HFFc6 (cell line): ENCODE measurements around the gene COQ9. TPM values are rescaled to one million over a fixed set of nuclear protein-coding genes. Genes with fewer than 3 reads are reported as not detected.
"Not testable (repeated sequence)": the region's sequence is repeated elsewhere in the genome, so short reads cannot be mapped to it uniquely, and the experiment has no call there.

Experiments
- DNase-seq: peaks from one replicate; pipeline ENCODE4 v3.0.0-alpha.2; 2018
- H3K27ac Mint-ChIP-seq: 2 replicates; pipeline ENCODE4 v1.8.0; 2020; ENCODE audit warnings: mild to moderate bottlenecking, mixed read lengths
- H3K27me3 Mint-ChIP-seq: 2 replicates; pipeline ENCODE4 v1.8.0; 2021; ENCODE audit warnings: mild to moderate bottlenecking, moderate library complexity, mixed read lengths; ENCODE audit not compliant: insufficient read depth
- H3K36me3 Mint-ChIP-seq: 2 replicates; pipeline ENCODE4 v1.8.0; 2021; ENCODE audit warnings: low read depth, mixed read lengths
- H3K4me1 Mint-ChIP-seq: 2 replicates; pipeline ENCODE4 v1.8.0; 2020; ENCODE audit warnings: low read depth, mixed read lengths
- H3K4me3 Mint-ChIP-seq: 2 replicates; pipeline ENCODE4 v1.8.0; 2020; ENCODE audit warnings: mild to moderate bottlenecking, moderate library complexity, mixed read lengths
- H3K9me3 Mint-ChIP-seq: 2 replicates; pipeline ENCODE4 v1.8.0; 2020; ENCODE audit warnings: mild to moderate bottlenecking, mixed read lengths
- long read RNA-seq: library from polyadenylated mRNA; unstranded; transcript quantifications from one replicate; pipeline ENCODE4 v2.0.0, GENCODE V29; 2019
- total RNA-seq, 6 experiments: library from RNA; stranded (reverse); fragmentation: NEBNext Ultra II Directional; extraction: Animal tissue kit (Norgen Biotek cat#: 25700); gene quantifications; 2 replicates in 1 of 6; 3 replicates in 5 of 6; pipeline ENCODE4 v1.2.3, GENCODE V29; 2021
- TF ChIP-seq, protein P1 (sequence below): fragments of 200-600 bp; sonication (generic); IDR thresholded peaks from 2 replicates; pipeline ENCODE4 v1.5.0; 2021; ENCODE audit warnings: antibody characterized with exemption, mild to moderate bottlenecking

Gene COQ9, protein sequence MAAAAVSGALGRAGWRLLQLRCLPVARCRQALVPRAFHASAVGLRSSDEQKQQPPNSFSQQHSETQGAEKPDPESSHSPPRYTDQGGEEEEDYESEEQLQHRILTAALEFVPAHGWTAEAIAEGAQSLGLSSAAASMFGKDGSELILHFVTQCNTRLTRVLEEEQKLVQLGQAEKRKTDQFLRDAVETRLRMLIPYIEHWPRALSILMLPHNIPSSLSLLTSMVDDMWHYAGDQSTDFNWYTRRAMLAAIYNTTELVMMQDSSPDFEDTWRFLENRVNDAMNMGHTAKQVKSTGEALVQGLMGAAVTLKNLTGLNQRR
- total RNA-seq, result 10 to 100 TPM; 28.0 to 34.2 (median 30.7) TPM
- long read RNA-seq, transcript COQ9-201 (9 exons, 1,677 nt), result major isoform, 80 of 97 reads
- long read RNA-seq, partial matches to known transcripts, result 12 of 97 reads
- long read RNA-seq, other reads (novel, unspliced or antisense), result 3 of 97 reads

DNA sequence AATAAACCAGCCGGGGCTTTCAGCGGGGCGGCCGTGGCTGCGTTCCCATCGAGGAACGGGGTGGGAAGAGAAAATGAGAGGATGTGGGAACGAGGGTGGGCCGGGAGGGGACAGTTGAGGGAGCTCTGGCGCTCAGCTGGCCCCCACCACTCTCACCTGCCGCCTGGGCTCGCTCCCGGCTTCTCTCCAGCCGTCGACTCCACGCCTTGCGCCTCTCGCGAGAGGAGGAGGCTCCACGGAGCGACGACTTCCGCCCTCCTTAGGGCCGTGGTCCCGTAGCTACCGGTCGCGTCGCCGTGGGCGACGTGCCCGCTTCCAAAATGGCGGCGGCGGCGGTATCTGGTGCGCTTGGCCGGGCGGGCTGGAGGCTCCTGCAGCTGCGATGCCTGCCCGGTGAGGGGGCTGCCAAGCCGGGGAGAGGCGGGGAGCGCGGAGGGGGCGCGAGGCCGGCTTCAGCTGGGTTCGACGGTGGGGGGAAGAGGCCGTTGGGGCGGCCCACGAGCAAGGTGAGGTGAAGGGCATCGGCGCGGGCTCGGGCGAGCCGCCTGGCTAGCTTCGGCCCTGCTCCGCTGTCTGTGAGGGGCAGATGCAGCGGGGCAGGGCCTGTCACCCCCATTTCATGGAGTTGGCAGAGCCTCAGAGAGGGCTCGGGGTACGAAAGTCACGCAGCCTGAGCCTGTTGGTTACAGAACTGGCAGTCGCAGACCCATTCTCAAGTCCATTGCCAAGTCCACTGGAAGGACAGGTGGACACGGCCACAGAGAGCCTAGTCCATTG, at the start of gene COQ9, which contains the start of gene CIAPIN1:
COQ9 (plus strand) TSS at position 294 of the 777 bp plus-strand sequence; CDS start at position 321, 27 bp downstream.
CIAPIN1 (minus strand) TSS at position 200 of the 777 bp plus-strand sequence. CDS start 6,457 bp downstream, outside the sequence.
- DNase-seq, result peak; percentile 85
- Mint-ChIP-seq H3K9me3 (no peaks in the 10 kb centered on the region), H3K36me3 (0 out of 2 replicates have a peak, but pooled peaks cover 9% of the 10 kb centered on the region), H3K4me3 (peak within 1 kb of the TSS; percentile 98), H3K4me1 (peaks cover 31% of the 10 kb centered on the region), H3K27ac (peak within 1 kb of the TSS; percentile 90), H3K27me3 (no peaks in the 10 kb centered on the region; the same call in 1 of the 2 replicates)
- TF ChIP-seq, protein P1, sequence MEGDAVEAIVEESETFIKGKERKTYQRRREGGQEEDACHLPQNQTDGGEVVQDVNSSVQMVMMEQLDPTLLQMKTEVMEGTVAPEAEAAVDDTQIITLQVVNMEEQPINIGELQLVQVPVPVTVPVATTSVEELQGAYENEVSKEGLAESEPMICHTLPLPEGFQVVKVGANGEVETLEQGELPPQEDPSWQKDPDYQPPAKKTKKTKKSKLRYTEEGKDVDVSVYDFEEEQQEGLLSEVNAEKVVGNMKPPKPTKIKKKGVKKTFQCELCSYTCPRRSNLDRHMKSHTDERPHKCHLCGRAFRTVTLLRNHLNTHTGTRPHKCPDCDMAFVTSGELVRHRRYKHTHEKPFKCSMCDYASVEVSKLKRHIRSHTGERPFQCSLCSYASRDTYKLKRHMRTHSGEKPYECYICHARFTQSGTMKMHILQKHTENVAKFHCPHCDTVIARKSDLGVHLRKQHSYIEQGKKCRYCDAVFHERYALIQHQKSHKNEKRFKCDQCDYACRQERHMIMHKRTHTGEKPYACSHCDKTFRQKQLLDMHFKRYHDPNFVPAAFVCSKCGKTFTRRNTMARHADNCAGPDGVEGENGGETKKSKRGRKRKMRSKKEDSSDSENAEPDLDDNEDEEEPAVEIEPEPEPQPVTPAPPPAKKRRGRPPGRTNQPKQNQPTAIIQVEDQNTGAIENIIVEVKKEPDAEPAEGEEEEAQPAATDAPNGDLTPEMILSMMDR, result no peak

DNA sequence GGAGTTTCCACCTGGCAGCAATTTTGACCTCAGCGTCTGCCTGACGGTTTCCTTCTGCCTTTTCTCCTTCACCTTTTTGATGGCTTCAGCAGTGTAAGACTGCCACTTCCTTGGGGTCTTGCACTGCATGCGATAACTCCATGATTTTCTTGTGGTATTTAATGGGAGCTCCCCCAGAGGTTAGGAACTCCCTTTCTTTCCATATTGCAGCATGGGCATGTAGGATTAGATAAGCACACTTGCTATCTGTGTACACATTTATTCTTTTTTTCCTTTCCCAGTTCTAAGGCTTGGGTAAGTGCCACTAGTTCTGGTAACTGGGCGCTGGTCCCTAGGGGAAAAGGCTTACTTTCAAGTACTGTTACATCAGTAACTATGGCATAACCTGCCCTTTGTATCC, 49.8 kb upstream of the COQ9 start:
- H3K4me1 Mint-ChIP-seq, H3K9me3 Mint-ChIP-seq, H3K4me3 Mint-ChIP-seq, DNase-seq, H3K36me3 Mint-ChIP-seq, H3K27ac Mint-ChIP-seq: not testable (repeated sequence)
- H3K27me3 Mint-ChIP-seq, result peaks cover 39% of the 10 kb centered on the region

DNA sequence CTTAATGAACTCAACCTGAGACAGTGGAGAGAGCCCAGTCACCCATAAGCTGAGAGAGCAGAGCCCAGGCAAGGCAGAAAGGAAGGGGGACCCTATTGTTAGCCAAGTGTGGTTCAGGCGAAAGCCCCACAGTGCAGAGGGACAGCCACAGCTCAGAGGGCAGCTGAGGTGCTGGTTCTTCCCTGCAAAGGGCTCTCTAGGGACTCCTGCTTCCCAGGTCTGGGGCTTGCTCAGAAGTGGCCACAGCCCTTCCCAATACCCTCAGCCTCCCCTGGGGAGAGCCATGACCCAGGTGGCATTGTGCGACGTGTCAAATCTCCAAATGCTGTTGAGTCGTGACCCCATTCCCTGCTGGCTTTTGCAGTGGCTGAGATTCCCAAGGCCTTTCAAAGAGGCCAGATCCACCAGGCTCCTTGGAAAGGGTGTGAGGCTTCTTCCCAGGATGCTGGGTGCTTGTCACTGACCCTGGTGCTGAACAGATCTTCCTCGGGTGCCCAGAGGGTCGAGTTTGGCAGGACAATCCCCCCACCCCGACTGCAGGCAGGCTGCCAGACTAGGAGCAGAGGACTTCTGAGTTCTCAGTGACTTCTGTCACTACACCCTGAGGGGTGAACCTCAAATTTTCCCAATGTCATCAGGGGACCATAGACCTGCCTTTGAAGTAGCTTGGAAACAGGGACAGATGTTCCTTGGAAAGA, 45.2 kb upstream of the COQ9 start:
- H3K27ac Mint-ChIP-seq, result no peak overlapping the region
- no peaks in the 10 kb centered on the region for H3K9me3 Mint-ChIP-seq
- H3K27me3 Mint-ChIP-seq, result peaks cover 40% of the 10 kb centered on the region
- no peak for DNase-seq
- H3K4me3 Mint-ChIP-seq, result no peak overlapping the region
- no peaks in the 10 kb centered on the region for H3K36me3 Mint-ChIP-seq
- TF ChIP-seq, protein P1, result no peak
- H3K4me1 Mint-ChIP-seq, result no peaks in the 10 kb centered on the region

DNA sequence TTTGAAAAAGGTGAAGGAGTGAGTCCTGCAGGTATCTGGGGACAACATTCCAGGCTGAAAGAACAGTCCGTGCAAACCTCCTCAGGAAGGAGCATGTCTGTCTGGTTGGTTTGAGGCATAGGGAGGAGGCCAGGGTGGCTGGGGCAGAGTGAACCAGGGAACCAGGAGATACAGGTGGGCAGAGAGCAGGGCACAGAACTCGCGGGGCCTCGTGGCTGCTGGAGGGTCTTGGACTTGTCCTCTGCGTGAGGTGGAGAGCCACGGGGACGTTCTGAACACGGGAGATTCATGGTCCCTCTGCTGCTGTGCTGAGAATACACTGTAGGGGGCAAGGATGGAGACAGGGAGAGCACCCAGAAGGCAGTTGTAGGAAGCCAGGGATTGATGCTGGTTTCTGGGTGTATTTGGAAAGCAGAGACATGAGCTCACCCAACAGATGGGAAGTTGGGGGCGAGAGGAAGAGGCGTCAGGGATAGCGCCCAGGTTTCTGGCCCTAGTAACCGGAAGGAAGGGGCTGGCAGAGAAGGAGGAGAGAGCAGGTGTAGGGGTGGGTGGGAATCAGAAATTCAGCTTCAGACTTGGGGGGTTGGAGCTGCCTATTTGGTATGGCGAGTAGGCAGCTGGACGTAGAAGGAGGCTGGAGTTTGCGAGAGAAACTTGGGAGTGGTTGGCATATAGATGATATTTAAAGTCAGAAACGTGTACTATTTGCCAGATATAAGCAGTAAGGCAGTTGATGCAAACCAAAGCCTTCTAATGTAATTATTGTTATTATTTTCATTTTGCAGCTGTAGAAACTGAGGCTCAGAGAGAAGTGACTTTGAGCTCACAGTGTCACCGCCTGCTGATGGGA, 43.1 kb upstream of the COQ9 start, which contains the start of gene CCL17:
CCL17 (plus strand) TSS at position 803 of the 853 bp plus-strand sequence. CDS start 9,166 bp downstream, outside the sequence.
- TF ChIP-seq, protein P1, result no peak
- Mint-ChIP-seq H3K27ac (no peak within 1 kb of the TSS), H3K27me3 (peaks cover 28% of the 10 kb centered on the region), H3K9me3 (no peaks in the 10 kb centered on the region), H3K4me1 (no peaks in the 10 kb centered on the region), H3K4me3 (no peak within 1 kb of the TSS), H3K36me3 (no peaks in the 10 kb centered on the region)
- no peak for DNase-seq

DNA sequence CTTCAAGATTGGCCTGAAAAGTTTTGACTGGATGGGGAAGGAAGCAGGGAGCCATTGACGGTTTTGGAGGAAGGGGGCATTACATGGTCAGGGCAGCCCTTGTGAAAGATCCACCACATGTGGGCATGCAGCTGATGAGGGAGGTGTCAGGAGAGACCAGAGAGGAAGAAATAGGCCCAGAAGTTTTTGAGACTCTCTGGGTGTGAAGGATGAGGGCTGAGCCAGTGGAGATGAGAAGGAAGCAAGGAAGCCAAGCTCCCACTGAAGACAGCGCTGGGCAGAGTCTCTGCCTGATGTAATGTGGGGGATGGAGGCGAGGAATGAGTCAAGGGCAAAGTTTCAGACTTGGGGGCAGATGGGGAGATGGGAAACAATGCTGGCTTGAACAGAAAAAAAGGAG, 42.2 kb upstream of the COQ9 start:
- Mint-ChIP-seq H3K27ac (no peak overlapping the region), H3K4me1 (no peaks in the 10 kb centered on the region), H3K4me3 (no peak overlapping the region), H3K9me3 (no peaks in the 10 kb centered on the region), H3K36me3 (no peaks in the 10 kb centered on the region), H3K27me3 (peaks cover 25% of the 10 kb centered on the region)
- no peak for DNase-seq
- TF ChIP-seq, protein P1, result no peak
